HG03060 (cell line): Measurements from ENCODE around the gene GIGYF2.
"Not testable (repeated sequence)": the region's sequence is repeated elsewhere in the genome, so short reads cannot be mapped to it uniquely, and the experiment has no call there.

ENCODE experiments used
- ATAC-seq: cut with Tn5 transposase; IDR thresholded peaks from one replicate; pipeline ENCODE4 v1.9.1; 2021; ENCODE audit warnings: low read depth, moderate number of reproducible peaks; ENCODE audit not compliant: unreplicated experiment

GIGYF2 gene

GRCh38 chr2:232800166-232800565 lies 103.0 kb downstream of the GIGYF2 start:
- no peak for ATAC-seq

GRCh38 chr2:232802091-232802490 lies 105.0 kb downstream of the GIGYF2 start:
- no peak for ATAC-seq

- ATAC-seq, result no peak
Observed at GRCh38 chr2:232809349-232810124, 112.4 kb downstream of the GIGYF2 start.

- ATAC-seq, result no peak
Observed at GRCh38 chr2:232810444-232810843, 113.3 kb downstream of the GIGYF2 start.

GRCh38 chr2:232815569-232815968 lies 118.4 kb downstream of the GIGYF2 start:
- no peak for ATAC-seq

DNA sequence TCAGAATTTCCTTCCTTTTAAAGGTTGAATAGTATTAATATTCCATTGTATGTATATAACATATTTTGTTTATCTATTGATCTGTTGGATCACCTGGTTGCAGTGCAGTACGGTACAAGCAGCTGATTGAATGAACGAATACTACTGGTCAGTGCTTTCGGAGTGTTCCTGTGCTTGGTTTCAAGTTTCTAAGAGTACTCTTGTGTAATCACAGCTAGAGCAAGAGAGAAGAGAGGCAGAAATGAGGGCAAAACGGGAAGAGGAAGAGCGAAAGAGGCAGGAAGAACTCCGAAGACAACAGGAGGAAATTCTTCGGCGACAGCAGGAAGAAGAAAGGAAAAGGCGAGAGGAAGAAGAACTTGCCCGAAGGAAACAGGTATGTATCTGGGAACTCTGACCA lies 119.5 kb downstream of the GIGYF2 start:
- ATAC-seq, result no peak

- no peak for ATAC-seq
Observed at GRCh38 chr2:232817756-232818155, 120.6 kb downstream of the GIGYF2 start.

GRCh38 chr2:232829988-232830387 lies 132.9 kb downstream of the GIGYF2 start:
- no peak for ATAC-seq

GRCh38 chr2:232831496-232831895 lies 134.4 kb downstream of the GIGYF2 start:
- no peak for ATAC-seq

GRCh38 chr2:232833830-232834229 lies 136.7 kb downstream of the GIGYF2 start:
- no peak for ATAC-seq

- no peak for ATAC-seq
Observed at GRCh38 chr2:232835687-232836208, 138.6 kb downstream of the GIGYF2 start.

- ATAC-seq, result no peak
Observed at GRCh38 chr2:232836934-232837333, 139.8 kb downstream of the GIGYF2 start.

DNA sequence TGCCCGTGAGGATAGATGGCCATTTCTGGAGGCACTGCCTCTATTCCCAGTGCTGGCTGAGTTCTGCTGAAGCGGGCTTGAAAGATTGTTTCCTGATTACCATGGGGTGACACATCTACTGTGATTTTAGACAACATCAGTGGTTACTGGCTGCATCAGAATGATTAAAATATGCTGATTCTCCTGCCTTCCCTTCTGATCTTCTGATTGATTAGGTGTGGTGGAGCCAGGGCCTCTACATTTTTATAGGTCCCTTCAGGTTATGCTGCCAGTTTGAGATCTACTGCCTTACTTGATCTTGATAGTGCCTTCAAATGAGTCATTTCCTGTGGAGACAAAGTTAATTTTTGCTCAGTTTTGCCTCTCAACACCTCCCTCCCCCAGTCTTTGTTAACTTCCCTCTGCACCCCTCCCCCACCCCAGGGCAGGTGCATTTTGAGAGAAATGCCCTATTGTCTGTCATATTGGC lies 141.3 kb downstream of the GIGYF2 start:
- no peak for ATAC-seq

DNA sequence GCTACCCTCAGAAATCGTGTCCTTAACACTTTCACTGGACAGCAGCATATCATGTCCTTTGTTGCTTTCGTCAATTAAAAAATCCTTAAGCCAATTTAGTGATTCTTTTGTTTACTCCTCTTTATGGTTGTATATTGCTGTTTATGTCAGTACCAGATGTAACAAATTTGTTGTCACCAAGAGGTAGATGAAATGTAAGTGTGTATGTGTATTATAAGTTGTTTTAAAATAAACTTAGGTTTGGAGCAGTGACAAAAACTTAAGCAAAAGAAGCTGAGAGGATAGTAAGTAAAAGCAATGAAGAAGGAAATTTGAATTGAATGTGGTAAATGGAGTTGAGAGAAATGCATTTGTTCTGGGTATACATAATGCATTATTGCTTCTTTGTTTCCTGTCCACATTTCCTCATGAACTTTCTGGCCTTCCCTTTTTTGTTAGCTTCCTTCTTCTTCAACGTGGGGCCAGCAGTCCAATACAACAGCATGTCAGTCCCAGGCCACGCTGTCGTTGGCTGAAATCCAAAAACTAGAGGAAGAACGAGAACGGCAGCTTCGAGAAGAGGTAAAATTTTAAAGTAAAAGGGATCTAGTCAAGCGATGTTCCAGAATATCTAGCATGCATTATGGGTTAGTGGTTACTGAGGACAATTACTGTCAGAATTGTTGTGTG lies 142.4 kb downstream of the GIGYF2 start:
- no peak for ATAC-seq

DNA sequence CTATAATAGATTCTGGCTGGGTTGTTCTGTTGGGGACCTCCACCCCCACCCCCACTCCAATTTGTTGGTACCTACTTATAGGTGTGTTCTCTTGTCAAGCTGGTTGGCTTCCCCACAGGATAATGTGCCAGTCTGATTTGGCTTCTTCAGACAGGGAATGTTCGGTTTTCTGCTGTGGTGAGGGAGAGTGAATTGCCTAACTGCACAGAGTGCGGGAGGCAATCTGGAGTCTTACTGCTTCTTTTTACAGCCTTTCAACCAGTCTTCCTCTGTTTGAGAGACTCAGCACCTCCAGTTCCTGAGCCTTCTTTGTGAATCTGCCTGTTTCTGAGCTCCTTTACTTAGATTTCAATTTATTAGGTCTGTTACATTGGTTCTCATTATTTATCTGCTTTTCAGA lies 145.6 kb downstream of the GIGYF2 start:
- no peak for ATAC-seq

- ATAC-seq, result no peak
Observed at GRCh38 chr2:232843834-232844233, 146.7 kb downstream of the GIGYF2 start.

DNA sequence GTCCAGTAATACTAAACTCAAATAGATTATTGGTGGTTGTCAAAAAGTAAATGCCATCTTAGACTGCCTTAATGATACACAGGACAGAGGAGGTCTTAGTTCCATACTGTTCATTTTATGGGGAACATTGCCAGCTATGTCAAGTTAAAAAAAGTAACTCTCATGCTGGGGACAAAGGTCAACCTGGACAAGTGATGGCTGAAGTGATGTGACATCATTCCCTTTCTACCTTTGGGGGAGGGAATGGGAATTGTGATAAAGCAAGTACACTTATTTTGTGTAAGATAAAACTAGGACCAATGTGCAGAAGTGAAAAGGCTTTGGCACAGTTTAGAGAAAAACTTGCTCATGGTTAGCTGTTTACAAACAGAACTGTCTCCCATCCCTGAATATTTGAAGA lies 148.9 kb downstream of the GIGYF2 start:
- no peak for ATAC-seq

DNA sequence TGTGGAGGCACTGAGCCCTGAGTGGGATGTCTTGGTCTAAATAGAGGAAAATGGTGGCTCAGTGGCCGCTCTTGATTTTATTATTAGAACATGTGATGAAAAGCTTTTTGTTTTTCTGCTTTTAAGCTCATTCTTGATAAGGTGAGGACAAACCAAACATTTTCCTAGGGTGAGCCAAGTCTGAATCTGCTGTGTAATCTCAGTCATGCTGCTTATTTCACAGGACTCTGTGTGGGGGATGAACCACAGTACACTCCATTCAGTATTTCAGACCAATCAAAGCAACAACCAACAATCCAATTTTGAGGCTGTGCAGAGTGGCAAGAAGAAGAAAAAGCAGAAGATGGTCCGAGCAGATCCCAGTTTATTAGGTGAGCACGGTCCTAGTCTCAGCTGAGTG lies 152.9 kb downstream of the GIGYF2 start:
- ATAC-seq, result no peak

- ATAC-seq, result not testable (repeated sequence)
Observed at GRCh38 chr2:232852081-232852480, 154.9 kb downstream of the GIGYF2 start.

DNA sequence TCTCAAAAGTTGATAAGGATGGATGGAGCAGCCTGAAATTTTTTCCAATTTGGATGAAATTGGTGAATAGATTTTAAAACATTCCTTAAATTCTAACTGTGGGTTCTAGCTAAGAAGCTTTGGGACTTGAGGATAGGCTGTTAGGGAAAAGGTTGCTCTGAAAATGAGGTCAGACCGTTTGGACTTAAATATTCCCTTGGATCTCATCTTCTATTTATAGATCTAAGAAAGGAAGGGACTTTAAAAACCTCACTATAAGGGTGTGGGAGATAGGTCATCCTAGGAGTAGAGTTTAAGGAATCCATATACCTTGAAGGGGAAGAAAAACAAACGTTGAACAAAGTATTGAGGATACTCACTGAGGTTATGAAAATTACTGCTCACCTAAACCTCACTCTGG lies 155.5 kb downstream of the GIGYF2 start:
- ATAC-seq, result no peak

- ATAC-seq, result no peak
Observed at GRCh38 chr2:232854082-232854481, 157.0 kb downstream of the GIGYF2 start.

GRCh38 chr2:232857158-232857563 lies 160.0 kb downstream of the GIGYF2 start:
- no peak for ATAC-seq
